Thoracic aorta (tissue), 2 donors: ENCODE data around the gene TRPV5. TPM values are rescaled to one million over a fixed set of nuclear protein-coding genes. Genes with fewer than 3 reads are reported as not detected.

Experiments used
- ATAC-seq: fragments of 150-250 bp; one replicate; pipeline ENCODE4 v1.8.0; 2017; ENCODE audit warnings: low read depth; ENCODE audit not compliant: insufficient number of reproducible peaks, low FRiP score
- DNase-seq: peaks from one replicate; pipeline ENCODE4 v3.0.0-alpha.2; 2020; ENCODE audit warnings: low spot score
- H3K27ac ChIP-seq, 2 donors: fragments of 200-600 bp; sonication (generic); 1 replicate in 1 of 2; 2 replicates in 1 of 2; pipeline ENCODE4 v1.5.1; 2016; ENCODE audit warnings: mild to moderate bottlenecking in 2 of 2, moderate library complexity in 2 of 2
- H3K27me3 ChIP-seq: fragments of 200-600 bp; sonication (generic); replicated peaks from 2 replicates; pipeline ENCODE4 v1.6.0; 2016; ENCODE audit warnings: mild to moderate bottlenecking; ENCODE audit not compliant: insufficient read depth
- H3K36me3 ChIP-seq: fragments of 200-600 bp; sonication (generic); one replicate; pipeline ENCODE4 v1.5.1; 2016
- H3K4me1 ChIP-seq, 2 donors: fragments of 200-600 bp; sonication (generic); 1 replicate in 1 of 2; 2 replicates in 1 of 2; pipeline versions ENCODE4 v1.5.1 to v1.6.0; 2016; ENCODE audit warnings: low read depth in 2 of 2, mild to moderate bottlenecking in 1 of 2; ENCODE audit not compliant: control insufficient read depth in 1 of 2
- H3K4me3 ChIP-seq: fragments of 200-600 bp; sonication (generic); 2 replicates; pipeline ENCODE4 v1.5.1; 2016; ENCODE audit warnings: mild to moderate bottlenecking
- H3K9me3 ChIP-seq: fragments of 200-600 bp; sonication (generic); 2 replicates; pipeline ENCODE4 v1.5.1; 2016
- total RNA-seq, 2 donors: library from RNA; depleted of rRNA; stranded (reverse); fragments of >200 nt; gene quantifications; one replicate each; pipeline versions ENCODE4 v1.1.0 to v1.2.3, GENCODE V29; 2016
- TF ChIP-seq, protein P1 (sequence below): fragments of 200-600 bp; sonication (generic); IDR thresholded peaks from one replicate; pipeline ENCODE4 v1.5.1; 2019; ENCODE audit warnings: antibody characterized with exemption

Gene TRPV5
- total RNA-seq, 2 donors from 2014 or later, result not detected

DNA sequence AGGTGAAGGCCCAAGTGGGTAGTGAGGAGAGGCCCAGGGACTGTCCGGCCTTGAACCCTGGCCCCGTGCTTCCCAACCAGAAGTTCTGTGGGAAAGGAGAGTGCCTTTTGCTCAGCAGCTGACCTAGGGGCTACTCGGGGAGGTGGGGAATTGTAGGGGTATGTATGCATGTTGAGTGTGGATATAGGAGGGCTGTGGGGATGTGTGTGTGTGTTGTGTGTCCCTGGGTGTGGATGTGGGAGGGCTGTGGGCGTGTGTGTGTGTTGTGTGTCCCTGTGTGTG, 66.5 kb downstream of the TRPV5 start:
- Histone ChIP-seq H3K27ac (no peak overlapping the region), H3K27me3 (no peaks in the 10 kb centered on the region), H3K36me3 (peaks cover 13% of the 10 kb centered on the region), H3K4me3 (no peak overlapping the region), H3K4me1 (no peaks in the 10 kb centered on the region), H3K9me3 (no peaks in the 10 kb centered on the region)
- ATAC-seq (no peak), DNase-seq (no peak)
- TF ChIP-seq, protein P1, sequence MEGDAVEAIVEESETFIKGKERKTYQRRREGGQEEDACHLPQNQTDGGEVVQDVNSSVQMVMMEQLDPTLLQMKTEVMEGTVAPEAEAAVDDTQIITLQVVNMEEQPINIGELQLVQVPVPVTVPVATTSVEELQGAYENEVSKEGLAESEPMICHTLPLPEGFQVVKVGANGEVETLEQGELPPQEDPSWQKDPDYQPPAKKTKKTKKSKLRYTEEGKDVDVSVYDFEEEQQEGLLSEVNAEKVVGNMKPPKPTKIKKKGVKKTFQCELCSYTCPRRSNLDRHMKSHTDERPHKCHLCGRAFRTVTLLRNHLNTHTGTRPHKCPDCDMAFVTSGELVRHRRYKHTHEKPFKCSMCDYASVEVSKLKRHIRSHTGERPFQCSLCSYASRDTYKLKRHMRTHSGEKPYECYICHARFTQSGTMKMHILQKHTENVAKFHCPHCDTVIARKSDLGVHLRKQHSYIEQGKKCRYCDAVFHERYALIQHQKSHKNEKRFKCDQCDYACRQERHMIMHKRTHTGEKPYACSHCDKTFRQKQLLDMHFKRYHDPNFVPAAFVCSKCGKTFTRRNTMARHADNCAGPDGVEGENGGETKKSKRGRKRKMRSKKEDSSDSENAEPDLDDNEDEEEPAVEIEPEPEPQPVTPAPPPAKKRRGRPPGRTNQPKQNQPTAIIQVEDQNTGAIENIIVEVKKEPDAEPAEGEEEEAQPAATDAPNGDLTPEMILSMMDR, result no peak

DNA sequence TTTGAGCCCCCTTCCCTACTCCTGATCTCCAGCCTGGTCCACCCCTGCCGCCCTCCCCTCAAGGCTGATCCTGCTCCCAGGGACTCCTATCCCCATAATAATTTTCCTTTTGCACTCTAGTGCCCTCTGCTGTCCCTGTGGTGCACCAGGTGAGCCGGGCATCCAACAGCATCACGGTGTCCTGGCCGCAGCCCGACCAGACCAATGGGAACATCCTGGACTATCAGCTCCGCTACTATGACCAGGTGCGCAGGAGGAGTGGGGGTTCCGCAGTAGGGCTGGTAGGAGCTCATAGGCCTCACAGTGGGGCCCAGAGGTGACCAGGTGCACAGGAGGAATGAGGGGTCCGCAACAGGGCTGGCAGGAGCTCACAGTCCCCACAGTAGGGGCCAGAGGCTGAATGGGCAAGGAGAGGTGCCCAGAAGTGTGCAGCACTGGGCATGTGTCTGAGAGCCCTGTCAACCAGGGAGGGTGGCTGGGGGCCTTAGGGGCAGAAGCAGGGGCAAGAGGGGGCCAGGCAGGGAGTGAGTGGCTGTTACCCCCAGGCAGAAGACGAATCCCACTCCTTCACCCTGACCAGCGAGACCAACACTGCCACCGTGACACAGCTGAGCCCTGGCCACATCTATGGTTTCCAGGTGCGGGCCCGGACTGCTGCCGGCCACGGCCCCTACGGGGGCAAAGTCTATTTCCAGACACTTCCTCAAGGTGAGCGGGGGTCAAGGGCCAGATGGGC, 67.0 kb downstream of the TRPV5 start:
- DNase-seq, result no peak
- Histone ChIP-seq H3K36me3 (peaks cover 14% of the 10 kb centered on the region), H3K4me3 (no peak overlapping the region), H3K9me3 (no peaks in the 10 kb centered on the region), H3K27me3 (no peaks in the 10 kb centered on the region), H3K4me1 (no peaks in the 10 kb centered on the region), H3K27ac (no peak overlapping the region)
- ATAC-seq, result no peak
- TF ChIP-seq, protein P1, result peak; percentile 44

DNA sequence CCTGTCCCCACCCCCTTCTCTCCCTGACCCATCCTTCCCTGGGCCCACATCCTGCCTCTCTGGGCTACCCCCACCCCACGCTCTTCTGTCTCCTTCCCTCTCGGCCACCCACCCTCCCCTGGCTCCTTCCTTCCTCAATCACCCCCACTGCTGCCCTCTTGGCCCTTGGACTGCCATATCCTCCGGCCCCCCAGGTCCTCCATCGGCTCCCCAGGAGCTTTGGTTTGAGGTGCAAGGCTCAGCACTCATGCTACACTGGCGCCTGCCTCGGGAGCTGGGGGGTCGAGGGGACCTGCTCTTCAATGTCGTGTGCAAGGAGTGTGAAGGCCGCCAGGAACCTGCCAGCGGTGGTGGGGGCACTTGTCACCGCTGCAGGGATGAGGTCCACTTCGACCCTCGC, 67.8 kb downstream of the TRPV5 start:
- no peak overlapping the region for H3K4me3 ChIP-seq
- H3K27me3 ChIP-seq, result no peaks in the 10 kb centered on the region
- no peaks in the 10 kb centered on the region for H3K9me3 ChIP-seq
- H3K36me3 ChIP-seq, result peaks cover 14% of the 10 kb centered on the region
- ATAC-seq, result no peak
- H3K27ac ChIP-seq, result no peak overlapping the region
- H3K4me1 ChIP-seq, result no peaks in the 10 kb centered on the region
- TF ChIP-seq, protein P1, result no peak
- no peak for DNase-seq

DNA sequence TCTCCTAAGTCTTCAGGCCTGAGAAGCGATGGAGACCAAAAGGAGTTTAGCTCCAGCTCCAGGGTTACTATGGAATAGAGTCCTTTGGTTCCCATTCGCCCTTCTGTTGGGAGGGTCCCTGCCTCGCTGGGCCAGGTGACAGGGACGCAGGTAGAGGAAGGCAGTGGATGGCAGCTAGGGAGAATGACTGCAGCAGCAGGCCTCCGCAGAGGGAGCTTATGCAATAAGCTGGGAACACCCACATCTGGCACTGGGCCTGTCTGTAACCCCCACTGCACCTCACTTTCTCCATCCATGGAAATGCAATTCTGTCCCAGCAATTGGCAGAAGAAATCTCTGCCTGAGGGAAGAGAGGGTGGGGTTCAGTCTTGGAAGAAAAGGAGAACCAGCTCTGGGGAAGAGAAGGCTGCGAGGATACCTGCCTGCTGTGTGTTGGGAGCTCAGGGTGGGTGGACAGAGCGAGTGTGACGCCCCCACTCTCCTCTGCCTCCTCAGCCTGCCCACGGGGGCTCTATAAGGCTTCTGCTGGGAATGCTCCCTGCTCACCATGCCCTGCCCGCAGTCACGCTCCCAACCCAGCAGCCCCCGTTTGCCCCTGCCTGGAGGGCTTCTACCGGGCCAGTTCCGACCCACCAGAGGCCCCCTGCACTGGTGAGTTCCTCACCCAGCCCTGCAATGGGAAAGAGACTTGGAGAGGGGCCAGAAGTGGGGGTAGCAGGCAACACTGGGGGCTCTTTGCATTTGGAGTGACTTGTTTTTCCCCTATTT, 68.4 kb downstream of the TRPV5 start:
- H3K36me3 ChIP-seq, result peaks cover 12% of the 10 kb centered on the region
- DNase-seq, result no peak
- TF ChIP-seq, protein P1, result no peak
- no peak overlapping the region for H3K4me3 ChIP-seq
- H3K27me3 ChIP-seq, result no peaks in the 10 kb centered on the region
- no peaks in the 10 kb centered on the region for H3K4me1 ChIP-seq
- no peak for ATAC-seq
- no peak overlapping the region for H3K27ac ChIP-seq
- no peaks in the 10 kb centered on the region for H3K9me3 ChIP-seq

DNA sequence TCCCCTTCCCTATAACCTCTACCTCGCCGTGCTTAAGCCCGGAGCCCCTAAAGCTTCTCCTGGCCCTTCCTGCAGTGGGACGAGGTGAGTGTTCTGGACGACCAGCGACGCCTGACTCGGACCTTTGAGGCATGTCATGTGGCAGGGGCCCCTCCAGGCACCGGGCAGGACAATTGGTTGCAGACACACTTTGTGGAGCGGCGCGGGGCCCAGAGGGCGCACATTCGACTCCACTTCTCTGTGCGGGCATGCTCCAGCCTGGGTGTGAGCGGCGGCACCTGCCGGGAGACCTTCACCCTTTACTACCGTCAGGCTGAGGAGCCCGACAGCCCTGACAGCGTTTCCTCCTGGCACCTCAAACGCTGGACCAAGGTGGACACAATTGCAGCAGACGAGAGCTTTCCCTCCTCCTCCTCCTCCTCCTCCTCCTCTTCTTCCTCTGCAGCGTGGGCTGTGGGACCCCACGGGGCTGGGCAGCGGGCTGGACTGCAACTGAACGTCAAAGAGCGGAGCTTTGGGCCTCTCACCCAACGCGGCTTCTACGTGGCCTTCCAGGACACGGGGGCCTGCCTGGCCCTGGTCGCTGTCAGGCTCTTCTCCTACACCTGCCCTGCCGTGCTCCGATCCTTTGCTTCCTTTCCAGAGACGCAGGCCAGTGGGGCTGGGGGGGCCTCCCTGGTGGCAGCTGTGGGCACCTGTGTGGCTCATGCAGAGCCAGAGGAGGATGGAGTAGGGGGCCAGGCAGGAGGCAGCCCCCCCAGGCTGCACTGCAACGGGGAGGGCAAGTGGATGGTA, 69.5 kb downstream of the TRPV5 start:
- TF ChIP-seq, protein P1, result no peak
- no peak overlapping the region for H3K4me3 ChIP-seq
- peaks cover 0 to 6% of the 10 kb centered on the region in 2 donors for H3K4me1 ChIP-seq
- H3K9me3 ChIP-seq, result no peaks in the 10 kb centered on the region
- DNase-seq (no peak), ATAC-seq (no peak)
- H3K36me3 ChIP-seq, result peaks cover 6% of the 10 kb centered on the region
- H3K27ac ChIP-seq, result no peak overlapping the region
- H3K27me3 ChIP-seq, result no peaks in the 10 kb centered on the region
